H9 (cell line): ENCODE data around the gene KBTBD6. TPM values are rescaled to one million over a fixed set of nuclear protein-coding genes. Genes with fewer than 3 reads are reported as not detected.

ENCODE experiments used
- DNase-seq: peaks from one replicate; pipeline ENCODE4 v3.0.0-alpha.2; 2017
- H2AFZ ChIP-seq: one replicate; pipeline ENCODE4 v1.6.1; 2013; ENCODE audit warnings: mild to moderate bottlenecking, low read length, control low read depth, moderate library complexity
- H2AK5ac ChIP-seq: 2 replicates; pipeline ENCODE4 v1.6.1; 2013; ENCODE audit warnings: low read length, control low read depth, mixed read lengths; ENCODE audit not compliant: insufficient read length
- H2BK120ac ChIP-seq: one replicate; pipeline ENCODE4 v1.6.1; 2013; ENCODE audit warnings: low read depth, mild to moderate bottlenecking, low read length, control low read depth, inconsistent platforms; ENCODE audit not compliant: poor library complexity, severe bottlenecking
- H2BK12ac ChIP-seq: 2 replicates; pipeline ENCODE4 v1.6.1; 2013; ENCODE audit warnings: low read length, control low read depth, mixed read lengths, low read depth; ENCODE audit not compliant: insufficient read length
- H2BK15ac ChIP-seq: 2 replicates; pipeline ENCODE4 v1.6.1; 2013; ENCODE audit warnings: low read depth, low read length, control low read depth
- H2BK20ac ChIP-seq: one replicate; pipeline ENCODE4 v1.6.1; 2013; ENCODE audit warnings: low read depth, mild to moderate bottlenecking, low read length, control low read depth, inconsistent platforms; ENCODE audit not compliant: poor library complexity, severe bottlenecking
- H2BK5ac ChIP-seq: 2 replicates; pipeline ENCODE4 v1.6.1; 2013; ENCODE audit warnings: low read length, control low read depth, mixed read lengths; ENCODE audit not compliant: insufficient read length
- H3K14ac ChIP-seq: 2 replicates; pipeline ENCODE4 v1.6.1; 2013; ENCODE audit warnings: low read length, control low read depth; ENCODE audit not compliant: insufficient read depth
- H3K18ac ChIP-seq: 2 replicates; pipeline ENCODE4 v1.6.1; 2013; ENCODE audit warnings: low read depth, mild to moderate bottlenecking, mixed read lengths, low read length, control low read depth; ENCODE audit not compliant: insufficient read length
- H3K23ac ChIP-seq: 2 replicates; pipeline ENCODE4 v1.6.1; 2013; ENCODE audit warnings: low read length, control low read depth, mixed read lengths, low read depth; ENCODE audit not compliant: insufficient read length
- H3K23me2 ChIP-seq: 2 replicates; pipeline ENCODE4 v1.6.1; 2013; ENCODE audit warnings: low read depth, mild to moderate bottlenecking, mixed read lengths, low read length, control low read depth; ENCODE audit not compliant: insufficient read length, poor library complexity, severe bottlenecking
- H3K27ac ChIP-seq: 2 replicates; pipeline ENCODE4 v1.5.1; 2013; ENCODE audit warnings: low read length, control low read depth, mixed read lengths, low read depth; ENCODE audit not compliant: insufficient read length
- H3K27me3 ChIP-seq: 2 replicates; pipeline ENCODE4 v1.6.1; 2013; ENCODE audit warnings: low read length, control low read depth, inconsistent platforms; ENCODE audit not compliant: insufficient read depth
- H3K4ac ChIP-seq: 2 replicates; pipeline ENCODE4 v1.6.1; 2013; ENCODE audit warnings: low read depth, mild to moderate bottlenecking, control low read depth, inconsistent platforms, low read length, moderate library complexity
- H3K4me1 ChIP-seq: 2 replicates; pipeline ENCODE4 v1.6.1; 2013; ENCODE audit warnings: low read length, control low read depth, inconsistent platforms; ENCODE audit not compliant: insufficient read depth
- H3K4me2 ChIP-seq: 2 replicates; pipeline ENCODE4 v1.6.1; 2013; ENCODE audit warnings: low read length, control low read depth, mixed read lengths; ENCODE audit not compliant: insufficient read length, insufficient read depth
- H3K56ac ChIP-seq: 2 replicates; pipeline ENCODE4 v1.6.1; 2013; ENCODE audit warnings: low read depth, mild to moderate bottlenecking, mixed read lengths, low read length, control low read depth; ENCODE audit not compliant: insufficient read length
- H3K79me1 ChIP-seq: 2 replicates; pipeline ENCODE4 v1.6.1; 2013; ENCODE audit warnings: low read depth, mild to moderate bottlenecking, moderate library complexity, low read length, control low read depth, inconsistent platforms; ENCODE audit not compliant: insufficient read depth, poor library complexity, severe bottlenecking
- H3K79me2 ChIP-seq: 2 replicates; pipeline ENCODE4 v1.6.1; 2013; ENCODE audit warnings: low read length, control low read depth, inconsistent platforms; ENCODE audit not compliant: insufficient read depth
- H3K9ac ChIP-seq: 2 replicates; pipeline ENCODE4 v1.6.1; 2013; ENCODE audit warnings: low read length, control low read depth, mixed read lengths; ENCODE audit not compliant: insufficient read length; ENCODE audit errors: extremely low read depth
- H3K9me3 ChIP-seq: one replicate; pipeline ENCODE4 v1.6.1; 2013; ENCODE audit warnings: low read depth, low read length, inconsistent platforms; ENCODE audit not compliant: control insufficient read depth
- H3T11ph ChIP-seq: one replicate; pipeline ENCODE4 v1.6.1; 2013; ENCODE audit warnings: mild to moderate bottlenecking, low read length, control low read depth, inconsistent platforms
- H4K20me1 ChIP-seq: one replicate; pipeline ENCODE4 v1.6.1; 2013; ENCODE audit not compliant: control insufficient read depth, insufficient read length, insufficient read depth
- H4K5ac ChIP-seq: 2 replicates; pipeline ENCODE4 v1.6.1; 2013; ENCODE audit warnings: low read depth, mild to moderate bottlenecking, mixed read lengths, low read length, control low read depth; ENCODE audit not compliant: insufficient read length
- H4K8ac ChIP-seq: replicated peaks from 2 replicates; pipeline ENCODE4 v1.6.1; 2013; ENCODE audit warnings: low read length, control low read depth, mixed read lengths, low read depth; ENCODE audit not compliant: insufficient read length
- H4K91ac ChIP-seq: 2 replicates; pipeline ENCODE4 v1.6.1; 2013; ENCODE audit warnings: low read depth, mild to moderate bottlenecking, moderate library complexity, mixed read lengths, low read length, control low read depth; ENCODE audit not compliant: insufficient read length
- H3K27ac Mint-ChIP-seq, 3 experiments: 2 replicates in 2 of 3; 3 replicates in 1 of 3; pipeline ENCODE4 v1.8.0; 2020 to 2021; ENCODE audit warnings: mixed read lengths in 3 of 3, mild to moderate bottlenecking in 1 of 3, moderate library complexity in 1 of 3
- H3K27me3 Mint-ChIP-seq: 2 replicates; pipeline ENCODE4 v1.8.0; 2021; ENCODE audit warnings: low read depth, mild to moderate bottlenecking, moderate library complexity, mixed read lengths
- H3K36me3 Mint-ChIP-seq, 3 experiments: 2 replicates in 2 of 3; 3 replicates in 1 of 3; pipeline ENCODE4 v1.8.0; 2020 to 2021; ENCODE audit warnings: low read depth in 3 of 3, mixed read lengths in 3 of 3; ENCODE audit not compliant: insufficient read depth in 1 of 3
- H3K4me1 Mint-ChIP-seq, 2 experiments: 2 replicates each; pipeline ENCODE4 v1.8.0; 2020; ENCODE audit warnings: mixed read lengths in 2 of 2
- H3K4me3 Mint-ChIP-seq, 2 experiments: 2 replicates in 1 of 2; 3 replicates in 1 of 2; pipeline ENCODE4 v1.8.0; 2020 to 2021; ENCODE audit warnings: mild to moderate bottlenecking in 2 of 2, mixed read lengths in 2 of 2, moderate library complexity in 1 of 2
- H3K9me3 Mint-ChIP-seq, 2 experiments: 2 replicates in 1 of 2; 3 replicates in 1 of 2; pipeline ENCODE4 v1.8.0; 2020; ENCODE audit warnings: mild to moderate bottlenecking in 2 of 2, mixed read lengths in 2 of 2, moderate library complexity in 1 of 2
- CTCF ChIP-seq: fragments of 200-600 bp; sonication (generic); conservative IDR thresholded peaks from 3 replicates; pipeline ENCODE4 v1.8.0; 2021; ENCODE audit warnings: antibody characterized with exemption, mild to moderate bottlenecking
- WGBS: extraction: QIAGEN DNeasy Blood & Tissue Kit; methylation state at CpG from one replicate; pipeline ENCODE4 v1.1.7; 2013; ENCODE audit warnings: missing lambda C conversion rate, low lambda C conversion rate, mixed read lengths; ENCODE audit not compliant: insufficient read length; ENCODE audit errors: extremely low coverage; 5-methylcytosine and 5-hydroxymethylcytosine counted together
- total RNA-seq: library from RNA; stranded (reverse); gene quantifications from 2 replicates; pipeline ENCODE4 v1.2.1, GENCODE V29; 2021

KBTBD6 gene
- total RNA-seq, 1 experiment from 2014 or later = 11.5 TPM

- H3K23me2 ChIP-seq = no peaks in the 10 kb centered on the region
- no peaks in the 10 kb centered on the region for H4K20me1 ChIP-seq
- no peak overlapping the region for H3K18ac ChIP-seq
- Mint-ChIP-seq H3K4me1 (peaks cover 4 to 8% of the 10 kb centered on the region in 2 experiments; a peak in 3 of 4 replicates), H3K36me3 (no peaks in the 10 kb centered on the region; a peak in 1 of 7 replicates), H3K27me3 (no peaks in the 10 kb centered on the region), H3K4me3 (no peak overlapping the region), H3K9me3 (no peaks in the 10 kb centered on the region), H3K27ac (no peak overlapping the region)
- H3K79me2 ChIP-seq = no peaks in the 10 kb centered on the region
- H3K4me1 ChIP-seq = no peaks in the 10 kb centered on the region
- H2BK5ac ChIP-seq = no peak overlapping the region
- H3K79me1 ChIP-seq = no peaks in the 10 kb centered on the region
- H2AK5ac ChIP-seq = no peak overlapping the region
- H2AFZ ChIP-seq = no peak overlapping the region
- no peak overlapping the region for H3K4ac ChIP-seq
- no peak overlapping the region for H3K56ac ChIP-seq
- no peak overlapping the region for H2BK120ac ChIP-seq
- DNase-seq = no peak
- H2BK15ac ChIP-seq = no peak overlapping the region
- H3T11ph ChIP-seq = no peak overlapping the region
- no peak overlapping the region for H2BK20ac ChIP-seq
- H3K9me3 ChIP-seq = no peaks in the 10 kb centered on the region
- no peak overlapping the region for H3K9ac ChIP-seq
- H3K27ac ChIP-seq = no peak overlapping the region
- no peaks in the 10 kb centered on the region for H3K27me3 ChIP-seq
- H4K8ac ChIP-seq = no peak overlapping the region
- no peak overlapping the region for H3K4me2 ChIP-seq
- no peak overlapping the region for H3K14ac ChIP-seq
- no CpG with 5 or more reads among the region's 3 CpGs for WGBS
- H3K23ac ChIP-seq = no peak overlapping the region
- no peak overlapping the region for H4K91ac ChIP-seq
- TF ChIP-seq CTCF = no peak
- H4K5ac ChIP-seq = no peak overlapping the region
- no peak overlapping the region for H2BK12ac ChIP-seq
Observed at GRCh38 chr13:41139296-41139966, 6.8 kb upstream of the KBTBD6 start.
